SK-N-SH (cell line): Measurements from ENCODE around the gene SFXN5. TPM values are rescaled to one million over a fixed set of nuclear protein-coding genes. Genes with fewer than 3 reads are reported as not detected.

Source experiments
- CTCF ChIA-PET: fragments of 300-600, 350-600 bp; formaldehyde crosslinking; extraction: SDS; loops from one replicate; lab custom pipeline; 2021; lab: Yijun Ruan, JAX
- POLR2A ChIA-PET: fragments of 350-600 bp; sonication (Branson Sonifier 250); formaldehyde crosslinking; extraction: SDS; loops from one replicate; lab custom pipeline; 2020; ENCODE audit warnings: antibody characterized with exemption, inconsistent platforms; lab: Yijun Ruan, JAX
- DNase-seq: peaks from one replicate; pipeline ENCODE4 v3.0.0; 2012
- H2AFZ ChIP-seq: fragments of 200-600 bp; sonication (generic); 2 replicates; pipeline ENCODE4 v1.8.1; 2016; ENCODE audit warnings: antibody characterized with exemption, mild to moderate bottlenecking, low read depth
- H3F3A ChIP-seq: fragments of 200-600 bp; sonication (generic); replicated peaks from 2 replicates; pipeline ENCODE3; 2016; ENCODE audit warnings: antibody characterized with exemption, mild to moderate bottlenecking; ENCODE audit not compliant: insufficient read depth
- H3K27ac ChIP-seq, 2 experiments: fragments of 200-500 bp in 1 of 2; fragments of 200-600 bp in 1 of 2; sonication (Bioruptor generic) in 1 of 2; sonication (generic), shearing (Covaris generic) in 1 of 2; 2 replicates each; pipeline versions ENCODE4 v1.5.1 to v1.6.1; 2014 to 2016; ENCODE audit warnings: low read depth in 2 of 2, inconsistent platforms in 1 of 2, low read length in 1 of 2, mild to moderate bottlenecking in 1 of 2, mixed read lengths in 1 of 2
- H3K27me3 ChIP-seq: fragments of 200-600 bp; sonication (generic), shearing (Covaris generic); 2 replicates; pipeline ENCODE4 v1.6.1; 2016; ENCODE audit warnings: mixed run types; ENCODE audit not compliant: insufficient read depth
- H3K36me3 ChIP-seq, 2 experiments: fragments of 200-500 bp in 1 of 2; fragments of 200-600 bp in 1 of 2; sonication (Bioruptor generic) in 1 of 2; sonication (generic) in 1 of 2; replicated peaks in 1 of 2; 2 replicates each; pipeline versions ENCODE3 to v1.5.1; 2014 to 2016; ENCODE audit warnings: low read length in 1 of 2, mild to moderate bottlenecking in 1 of 2; ENCODE audit not compliant: insufficient read depth in 2 of 2, control insufficient read depth in 1 of 2
- H3K4me1 ChIP-seq, 2 experiments: fragments of 200-500 bp in 1 of 2; fragments of 200-600 bp in 1 of 2; sonication (Bioruptor generic) in 1 of 2; sonication (generic), shearing (Covaris generic) in 1 of 2; 2 replicates each; pipeline versions ENCODE4 v1.5.1 to v1.6.1; 2014 to 2016; ENCODE audit warnings: low read depth in 1 of 2, low read length in 1 of 2, mixed run types in 1 of 2; ENCODE audit not compliant: insufficient read depth in 2 of 2, control insufficient read depth in 1 of 2
- H3K4me2 ChIP-seq: fragments of 200-600 bp; sonication (generic), shearing (Covaris generic); 2 replicates; pipeline ENCODE4 v1.6.1; 2017; ENCODE audit warnings: mixed run types
- H3K4me3 ChIP-seq, 2 experiments: fragments of 200-500 bp in 1 of 2; fragments of 200-600 bp in 1 of 2; sonication (Bioruptor generic) in 1 of 2; sonication (generic), shearing (Covaris generic) in 1 of 2; 2 replicates each; pipeline versions ENCODE4 v1.5.1 to v1.8.1; 2014 to 2016; ENCODE audit warnings: low read depth in 2 of 2, inconsistent platforms in 1 of 2, low read length in 1 of 2, mild to moderate bottlenecking in 1 of 2, mixed read lengths in 1 of 2, moderate library complexity in 1 of 2
- H3K79me2 ChIP-seq: fragments of 200-600 bp; sonication (generic); 2 replicates; pipeline ENCODE4 v1.8.1; 2017; ENCODE audit warnings: mild to moderate bottlenecking; ENCODE audit not compliant: insufficient read depth
- H3K9ac ChIP-seq: fragments of 200-600 bp; sonication (generic); 2 replicates; pipeline ENCODE4 v1.6.1; 2017; ENCODE audit warnings: mixed run types
- H3K9me2 ChIP-seq: fragments of 200-600 bp; sonication (generic); 2 replicates; pipeline ENCODE4 v1.6.1; 2017; ENCODE audit warnings: mixed run types
- H3K9me3 ChIP-seq: fragments of 200-600 bp; sonication (generic); 2 replicates; pipeline ENCODE4 v1.6.1; 2017; ENCODE audit warnings: mixed run types, mild to moderate bottlenecking, moderate library complexity
- H4K20me1 ChIP-seq: fragments of 200-600 bp; sonication (generic); 2 replicates; pipeline ENCODE4 v1.6.1; 2017; ENCODE audit warnings: mild to moderate bottlenecking, mixed run types; ENCODE audit not compliant: insufficient read depth
- ELF1 ChIP-seq: IDR thresholded peaks from 2 replicates; pipeline ENCODE4 v1.4.0; 2012
- EZH2phosphoT487 ChIP-seq: fragments of 200-600 bp; sonication (generic); IDR thresholded peaks from 2 replicates; pipeline ENCODE4 v1.6.1; 2017; ENCODE audit warnings: low read depth, mixed run types, mild to moderate bottlenecking, antibody characterized with exemption, moderate library complexity, borderline replicate concordance
- GABPA ChIP-seq: IDR thresholded peaks from 2 replicates; pipeline ENCODE4 v1.4.0; 2012; ENCODE audit warnings: low read depth, mild to moderate bottlenecking
- MAX ChIP-seq: IDR thresholded peaks from 2 replicates; pipeline ENCODE4 v1.4.0; 2012; ENCODE audit warnings: low read depth
- NFIC ChIP-seq: IDR thresholded peaks from 2 replicates; pipeline ENCODE4 v1.4.0; 2012; ENCODE audit warnings: borderline replicate concordance
- PBX3 ChIP-seq: IDR thresholded peaks from 2 replicates; pipeline ENCODE4; 2012
- RCOR1 ChIP-seq: fragments of 150-350 bp; IDR thresholded peaks from 2 replicates; pipeline ENCODE4 v1.6.1; 2017; ENCODE audit warnings: antibody characterized with exemption, low read length
- REST ChIP-seq: IDR thresholded peaks from 2 replicates; pipeline ENCODE4 v1.6.1; 2012; ENCODE audit warnings: mild to moderate bottlenecking, low read depth, low read length, moderate library complexity
- RFX5 ChIP-seq: IDR thresholded peaks from 2 replicates; pipeline ENCODE4 v1.6.1; 2012; ENCODE audit warnings: mild to moderate bottlenecking, improper control_type of control experiment, low read length
- ZBTB33 ChIP-seq: IDR thresholded peaks from 2 replicates; pipeline ENCODE4 v1.4.0; 2012; ENCODE audit warnings: low read depth, borderline replicate concordance
- WGBS: methylation state at CpG from one replicate; pipeline ENCODE4 v1.1.6; 2017; ENCODE audit warnings: low lambda C conversion rate; 5-methylcytosine and 5-hydroxymethylcytosine counted together
- polyA plus RNA-seq, 3 experiments: library from polyadenylated mRNA; depleted of rRNA; stranded (reverse); fragments of >200 nt; gene quantifications; 2 replicates each; pipeline ENCODE4 v1.2.3, GENCODE V29; 2012

The SFXN5 gene
- polyA plus RNA-seq, 1 of the 3 experiments (the other 2 are of a cell fraction), result 9.9 TPM

DNA sequence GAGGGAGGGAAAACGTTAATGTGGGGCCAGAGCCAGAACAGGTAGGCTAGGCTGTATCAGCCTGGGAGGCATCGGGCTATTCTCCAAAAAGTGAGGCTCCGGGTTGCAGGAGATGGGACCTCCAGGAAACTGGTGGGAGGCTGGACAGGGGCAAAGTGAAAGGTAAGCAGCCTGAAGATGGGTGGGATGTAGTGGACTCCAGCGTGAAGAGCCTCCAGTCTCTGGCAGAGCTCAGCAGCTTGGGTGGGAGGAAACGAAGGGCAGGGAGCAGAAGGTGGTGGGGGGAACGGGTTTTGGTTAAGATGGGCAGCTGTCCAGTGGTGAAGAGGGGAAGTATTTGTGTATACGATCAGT is 157.3 kb downstream of the SFXN5 start (continued):
- TF ChIP-seq REST (no peak), NFIC (no peak), ELF1 (no peak), PBX3 (no peak), MAX (no peak), ZBTB33 (no peak), EZH2phosphoT487 (no peak), RCOR1 (no peak), GABPA (no peak)
- TF ChIP-seq, all 33 proteins: peak for 0

- POLR2A ChIA-PET, result no interaction called here
- Histone ChIP-seq H3K9me2 (no peaks in the 10 kb centered on the region), H3K4me2 (no peak overlapping the region), H4K20me1 (peaks cover 15% of the 10 kb centered on the region; the same call in 1 of the 2 replicates), H3K9me3 (no peaks in the 10 kb centered on the region), H3K27me3 (peaks cover 85% of the 10 kb centered on the region), H3K9ac (no peak overlapping the region), H2AFZ (no peak overlapping the region), H3K4me1 (peaks cover 0 to 10% of the 10 kb centered on the region in 2 experiments; a peak in 1 of 4 replicates), H3K36me3 (no peaks in the 10 kb centered on the region), H3F3A (no peaks in the 10 kb centered on the region), H3K4me3 (no peak overlapping the region), H3K27ac (no peak overlapping the region), H3K79me2 (no peaks in the 10 kb centered on the region)
- no peak for DNase-seq
- no peak for TF ChIP-seq RFX5
- CTCF ChIA-PET, result interaction anchor here (0.7 to 3.5 kb wide), 7 partner anchors 10 to 250 kb away, joined by 3 to 22 read pairs (median 9); no protein-coding TSS in a partner anchor
- 37% methylated on average over 7 of the region's 7 CpGs for whole genome bisulfite sequencing
These were observed 157.9 kb downstream of the SFXN5 start for GRCh38 chr2:72913486-72914205.
